ENCODE data around the gene NBPF3. TPM values are rescaled to one million over a fixed set of nuclear protein-coding genes. Genes with fewer than 3 reads are reported as not detected.
"Not testable (repeated sequence)": the region's sequence is repeated elsewhere in the genome, so short reads cannot be mapped to it uniquely, and the experiment has no call there.

Gene NBPF3
- total and polyA plus RNA-seq, 2 experiments from 2014 or later: 2.7 to 18.1 TPM

GRCh38 chr1:21414015-21414414 is 25.9 kb upstream of the NBPF3 start:
- Mint-ChIP-seq H3K36me3 (ENCODE audit: low read depth) (no peaks in the 10 kb centered on the region), H3K4me3 (no peak overlapping the region), H3K4me1 (peaks cover 11% of the 10 kb centered on the region; the same call in 2 of the 3 replicates), H3K9me3 (no peaks in the 10 kb centered on the region), H3K27ac (no peak overlapping the region), H3K27me3 (ENCODE audit: insufficient read depth, low read depth, poor library complexity) (peaks cover 14% of the 10 kb centered on the region)
- DNase-seq (ENCODE audit: low spot score) (no peak), ATAC-seq (no peak)
- Histone ChIP-seq H3K79me2 (replicated peaks; ENCODE audit: insufficient read depth) (no peaks in the 10 kb centered on the region), H3K27ac (ENCODE audit: low read depth) (no peak overlapping the region), H4K20me1 (replicated peaks; ENCODE audit: insufficient read depth) (no peaks in the 10 kb centered on the region), H3K27me3 (ENCODE audit: insufficient read depth) (peaks cover 4% of the 10 kb centered on the region; the same call in 1 of the 2 replicates), H3K4me3 (no peak overlapping the region), H3K4me1 (ENCODE audit: insufficient read depth) (0 out of 2 replicates have a peak, but pooled peaks cover 3% of the 10 kb centered on the region), H3K4me2 (no peak overlapping the region), H3K36me3 (ENCODE audit: insufficient read depth) (no peaks in the 10 kb centered on the region), H3K9me2 (ENCODE audit: insufficient read depth) (no peaks in the 10 kb centered on the region), H3F3A (replicated peaks; ENCODE audit: low read depth) (no peaks in the 10 kb centered on the region), H2AFZ (no peak overlapping the region)
- TF ChIP-seq CREB1 (CRISPR knock-in tag; IDR thresholded peaks at IDR 0.05; ENCODE audit: low read depth): no peak
- no peak for TF ChIP-seq EZH2phosphoT487 (IDR thresholded peaks at IDR 0.05; ENCODE audit: unreplicated experiment)
- TF ChIP-seq ZNF114 (CRISPR knock-in tag; IDR thresholded peaks at IDR 0.05): no peak
- TF ChIP-seq ZNF331 (CRISPR knock-in tag; IDR thresholded peaks at IDR 0.05; ENCODE audit: low read depth): no peak
- no peak for TF ChIP-seq STAT1 (IDR thresholded peaks at IDR 0.05; ENCODE audit: unreplicated experiment)
- no peak for TF ChIP-seq EZH2 (IDR thresholded peaks at IDR 0.05; ENCODE audit: low read depth, unreplicated experiment)
- no peak for TF ChIP-seq ETS1 (IDR thresholded peaks at IDR 0.05)

GRCh38 chr1:21420378-21420777 is 19.6 kb upstream of the NBPF3 start:
- not testable (repeated sequence) for H2AFZ ChIP-seq; H3K9me2 ChIP-seq (ENCODE audit: insufficient read depth); H3K9me3 Mint-ChIP-seq; H3K4me3 ChIP-seq; H3K4me1 ChIP-seq (ENCODE audit: insufficient read depth); H3K36me3 ChIP-seq (ENCODE audit: insufficient read depth); H3K27ac ChIP-seq (ENCODE audit: low read depth); H3K36me3 Mint-ChIP-seq (ENCODE audit: low read depth); H3K4me1 Mint-ChIP-seq; H3K4me3 Mint-ChIP-seq; H3K27ac Mint-ChIP-seq; H3K79me2 ChIP-seq (replicated peaks; ENCODE audit: insufficient read depth); H3K27me3 ChIP-seq (ENCODE audit: insufficient read depth); ATAC-seq; H3F3A ChIP-seq (replicated peaks; ENCODE audit: low read depth); H3K4me2 ChIP-seq; DNase-seq (ENCODE audit: low spot score); H4K20me1 ChIP-seq (replicated peaks; ENCODE audit: insufficient read depth)
- H3K27me3 Mint-ChIP-seq (ENCODE audit: insufficient read depth, low read depth, poor library complexity): peaks cover 12% of the 10 kb centered on the region

- H3K4me1 ChIP-seq (ENCODE audit: insufficient read depth); H3K27me3 Mint-ChIP-seq (ENCODE audit: insufficient read depth, low read depth, poor library complexity); H3K4me2 ChIP-seq; H3K9me3 Mint-ChIP-seq; DNase-seq (ENCODE audit: low spot score); H4K20me1 ChIP-seq (replicated peaks; ENCODE audit: insufficient read depth); H3K27ac ChIP-seq (ENCODE audit: low read depth); H3K9me2 ChIP-seq (ENCODE audit: insufficient read depth); H3K36me3 ChIP-seq (ENCODE audit: insufficient read depth); H3K27ac Mint-ChIP-seq; H3K36me3 Mint-ChIP-seq (ENCODE audit: low read depth); ATAC-seq; H3K4me3 ChIP-seq; H3K4me3 Mint-ChIP-seq; H3K79me2 ChIP-seq (replicated peaks; ENCODE audit: insufficient read depth); H2AFZ ChIP-seq; H3K27me3 ChIP-seq (ENCODE audit: insufficient read depth); H3F3A ChIP-seq (replicated peaks; ENCODE audit: low read depth); H3K4me1 Mint-ChIP-seq: not testable (repeated sequence)
Observed at GRCh38 chr1:21421307-21421706, 18.6 kb upstream of the NBPF3 start.
